HCT116 (cell line): ENCODE data around the gene ADM2. TPM values are rescaled to one million over a fixed set of nuclear protein-coding genes. Genes with fewer than 3 reads are reported as not detected.

Experiments
- ATAC-seq: fragments of 200-7000 bp; cut with Tn5 transposase; 2 replicates; pipeline ENCODE4 v1.9.1; 2020; ENCODE audit warnings: mild to moderate bottlenecking, moderate library complexity
- BruUV-seq: library from RNA; stranded (reverse); fragments of 400-500 nt; replicated peaks from 2 replicates; lab custom pipeline; 2021; lab: Mats Ljungman, UMichigan
- CTCF ChIA-PET: fragments of 300-600 bp; sonication (Branson Sonifier 250); formaldehyde crosslinking; loops from one replicate; lab custom pipeline; 2021; ENCODE audit warnings: antibody characterized with exemption; lab: Charles Lee
- POLR2A ChIA-PET: fragments of 300-600, 350-600 bp; sonication (Branson Sonifier 250); formaldehyde crosslinking; loops from one replicate; lab custom pipeline; 2021; ENCODE audit warnings: antibody characterized with exemption; lab: Charles Lee
- RAD21 ChIA-PET, 2 experiments: fragments of 300-600 bp; sonication (Branson Sonifier 250); formaldehyde crosslinking; loops; one replicate each; lab custom pipeline; 2023; ENCODE audit warnings: low total read pairs in 2 of 2; ENCODE audit not compliant: uncharacterized antibody in 2 of 2, unreplicated experiment in 2 of 2, low non-redundant PET in 1 of 2; lab: Charles Lee
- DNase-seq: peaks from one replicate; pipeline ENCODE4 v3.0.0-alpha.2; 2010; ENCODE audit warnings: low read depth, low spot score
- H2AFZ ChIP-seq: fragments of 200-600 bp; shearing (Covaris generic), sonication (generic); 2 replicates; pipeline ENCODE4 v1.6.1; 2017; ENCODE audit warnings: low read depth, mixed run types, mixed read lengths, antibody characterized with exemption, low read length; ENCODE audit not compliant: poor library complexity, severe bottlenecking
- H3K27ac ChIP-seq: 2 replicates; pipeline ENCODE4 v1.5.1; 2012; ENCODE audit warnings: low read depth, low read length
- H3K27me3 ChIP-seq: fragments of 200-600 bp; sonication (generic); 2 replicates; pipeline ENCODE4 v1.6.1; 2016; ENCODE audit warnings: mixed run types, low read length, mixed read lengths; ENCODE audit not compliant: insufficient read depth
- H3K36me3 ChIP-seq, 2 experiments: fragments of 200-500 bp in 1 of 2; fragments of 200-600 bp in 1 of 2; sonication (Bioruptor generic) in 1 of 2; sonication (generic) in 1 of 2; 2 replicates each; pipeline versions ENCODE4 v1.5.1 to v1.6.1; 2014 to 2016; ENCODE audit warnings: low read length in 2 of 2, inconsistent platforms in 1 of 2, mixed read lengths in 1 of 2, mixed run types in 1 of 2; ENCODE audit not compliant: insufficient read depth in 2 of 2, control insufficient read depth in 1 of 2
- H3K4me1 ChIP-seq, 2 experiments: fragments of 200-600 bp in 1 of 2; sonication (generic) in 1 of 2; 2 replicates each; pipeline versions ENCODE4 v1.5.1 to v1.6.1; 2012 to 2017; ENCODE audit warnings: low read length in 2 of 2, inconsistent platforms in 1 of 2, mild to moderate bottlenecking in 1 of 2, mixed read lengths in 1 of 2, mixed run types in 1 of 2, moderate library complexity in 1 of 2; ENCODE audit not compliant: insufficient read depth in 2 of 2, control insufficient read depth in 1 of 2
- H3K4me2 ChIP-seq: fragments of 200-600 bp; sonication (generic); 2 replicates; pipeline ENCODE4 v1.6.1; 2017; ENCODE audit warnings: mixed run types, low read length, mixed read lengths
- H3K4me3 ChIP-seq, 2 experiments: fragments of 200-600 bp in 1 of 2; sonication (generic) in 1 of 2; replicated peaks in 1 of 2; 2 replicates each; pipeline ENCODE4 v1.5.1; 2011 to 2016; ENCODE audit warnings: low read length in 2 of 2, control low read depth in 1 of 2, low read depth in 1 of 2, mild to moderate bottlenecking in 1 of 2, mixed read lengths in 1 of 2, mixed run types in 1 of 2
- H3K79me2 ChIP-seq: fragments of 200-600 bp; sonication (generic); 2 replicates; pipeline ENCODE4 v1.6.1; 2017; ENCODE audit warnings: mild to moderate bottlenecking, mixed run types, low read length, moderate library complexity, mixed read lengths; ENCODE audit not compliant: insufficient read depth
- H3K9ac ChIP-seq: fragments of 200-600 bp; sonication (generic); 2 replicates; pipeline ENCODE4 v1.6.1; 2016; ENCODE audit warnings: low read length, mixed read lengths
- H3K9me2 ChIP-seq: fragments of 200-600 bp; sonication (generic), shearing (Covaris generic); 2 replicates; pipeline ENCODE4 v1.6.1; 2017; ENCODE audit warnings: mixed run types, mild to moderate bottlenecking, moderate library complexity; ENCODE audit not compliant: insufficient read depth
- H3K9me3 ChIP-seq, 2 experiments: fragments of 200-500 bp in 1 of 2; fragments of 200-600 bp in 1 of 2; sonication (Bioruptor generic) in 1 of 2; sonication (generic) in 1 of 2; 2 replicates each; pipeline ENCODE4 v1.6.1; 2014 to 2017; ENCODE audit warnings: low read length in 2 of 2, mixed read lengths in 2 of 2, inconsistent platforms in 1 of 2, low read depth in 1 of 2, mild to moderate bottlenecking in 1 of 2, mixed run types in 1 of 2, moderate library complexity in 1 of 2; ENCODE audit not compliant: control insufficient read depth in 1 of 2, insufficient read depth in 1 of 2
- H4K20me1 ChIP-seq: fragments of 200-600 bp; sonication (generic), shearing (Covaris generic); 2 replicates; pipeline ENCODE4 v1.6.1; 2017; ENCODE audit warnings: mixed run types, mild to moderate bottlenecking, moderate library complexity; ENCODE audit not compliant: insufficient read depth
- CBX3 ChIP-seq: IDR thresholded peaks from 2 replicates; pipeline ENCODE4 v1.6.1; 2012; ENCODE audit warnings: low read depth
- CEBPB ChIP-seq: IDR thresholded peaks from 2 replicates; pipeline ENCODE4 v1.6.1; 2012; ENCODE audit warnings: low read depth
- EGR1 ChIP-seq: IDR thresholded peaks from 2 replicates; pipeline ENCODE4 v1.6.1; 2012; ENCODE audit warnings: low read depth
- EZH2 ChIP-seq: fragments of 200-600 bp; sonication (generic); IDR thresholded peaks from 2 replicates; pipeline ENCODE4 v1.6.1; 2017; ENCODE audit warnings: antibody characterized with exemption, mixed run types
- EZH2phosphoT487 ChIP-seq: fragments of 200-600 bp; IDR thresholded peaks from 2 replicates; pipeline ENCODE4 v1.6.1; 2018; ENCODE audit warnings: antibody characterized with exemption, borderline replicate concordance
- FOSL1 ChIP-seq: IDR thresholded peaks from 2 replicates; pipeline ENCODE4 v1.6.1; 2012; ENCODE audit warnings: low read depth
- JUND ChIP-seq: IDR thresholded peaks from 2 replicates; pipeline ENCODE4 v1.6.1; 2012
- POLR2A ChIP-seq: IDR thresholded peaks from 2 replicates; pipeline ENCODE4 v1.7.0; 2011; ENCODE audit warnings: borderline replicate concordance; ENCODE audit not compliant: insufficient read depth, insufficient read length; ENCODE audit errors: extremely low read depth
- POLR2AphosphoS5 ChIP-seq: IDR thresholded peaks from 2 replicates; pipeline ENCODE4 v1.6.1; 2011; ENCODE audit warnings: mild to moderate bottlenecking, low read depth, low read length, moderate library complexity
- RAD21 ChIP-seq: IDR thresholded peaks from 2 replicates; pipeline ENCODE4 v1.6.1; 2012; ENCODE audit warnings: low read depth, mild to moderate bottlenecking
- SIN3A ChIP-seq: IDR thresholded peaks from 2 replicates; pipeline ENCODE4 v1.6.1; 2012; ENCODE audit warnings: low read depth
- SRF ChIP-seq: IDR thresholded peaks from 2 replicates; pipeline ENCODE4 v1.6.1; 2012; ENCODE audit warnings: low read depth
- TCF7L2 ChIP-seq: IDR thresholded peaks from 2 replicates; pipeline ENCODE4 v1.7.0; 2011; ENCODE audit warnings: borderline replicate concordance, inconsistent platforms; ENCODE audit not compliant: insufficient read depth, insufficient read length; ENCODE audit errors: extremely low read depth
- YY1 ChIP-seq: IDR thresholded peaks from 2 replicates; pipeline ENCODE4 v1.6.1; 2011; ENCODE audit warnings: low read length, low read depth, moderate library complexity, mild to moderate bottlenecking; ENCODE audit not compliant: insufficient replicate concordance; ENCODE audit errors: extremely low read depth
- ZNF274 ChIP-seq: fragments of 200-500 bp; sonication (Bioruptor generic); IDR thresholded peaks from 2 replicates; pipeline ENCODE4 v1.6.1; 2014; ENCODE audit warnings: mild to moderate bottlenecking, low read depth, low read length, inconsistent platforms
- intact Hi-C: fragments of 100-400 bp; cut with micrococcal nuclease; formaldehyde crosslinking; loops from 2 replicates; pipeline ENCODE4 v1.10.0; 2022
- total RNA-seq: library from RNA; stranded (reverse); gene quantifications from one replicate; pipeline ENCODE4 v1.2.1, GENCODE V29; 2021; ENCODE audit not compliant: unreplicated experiment
- TF ChIP-seq, protein P1 (sequence below): IDR thresholded peaks from 2 replicates; pipeline ENCODE4 v1.6.1; 2012

ADM2 gene
- total RNA-seq, 1 experiment from 2014 or later: 12.8 TPM

GRCh38 chr22:50435291-50436014 lies 45.9 kb upstream of the ADM2 start (continued):
- TF ChIP-seq POLR2AphosphoS5 (no peak), TCF7L2 (no peak), RAD21 (no peak), EZH2 (no peak), POLR2A (no peak), EGR1 (no peak), SIN3A (no peak), ZNF274 (no peak), CEBPB (no peak), SRF (no peak)
- TF ChIP-seq, protein P1, sequence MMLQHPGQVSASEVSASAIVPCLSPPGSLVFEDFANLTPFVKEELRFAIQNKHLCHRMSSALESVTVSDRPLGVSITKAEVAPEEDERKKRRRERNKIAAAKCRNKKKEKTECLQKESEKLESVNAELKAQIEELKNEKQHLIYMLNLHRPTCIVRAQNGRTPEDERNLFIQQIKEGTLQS: no peak

GRCh38 chr22:50436015-50436830 lies 45.1 kb upstream of the ADM2 start:
- Histone ChIP-seq H2AFZ (no peak overlapping the region), H3K9me3 (no peaks in the 10 kb centered on the region), H3K9me2 (no peaks in the 10 kb centered on the region), H3K27ac (no peak overlapping the region)
- ChIA-PET RAD21 (no interaction called here), POLR2A (no interaction called here)
- ATAC-seq: no peak
- BruUV-seq: no TSS peak
- no peak for DNase-seq
- TF ChIP-seq RAD21 (no peak), SIN3A (no peak), CBX3 (no peak), POLR2AphosphoS5 (no peak), EZH2 (no peak), YY1 (no peak), FOSL1 (no peak), JUND (no peak), TCF7L2 (no peak), CEBPB (no peak), POLR2A (no peak), ZNF274 (no peak), EZH2phosphoT487 (no peak), SRF (no peak)
- TF ChIP-seq, protein P1: no peak
- TF ChIP-seq, all 23 proteins: peak for 0
- H3K27me3 ChIP-seq: no peaks in the 10 kb centered on the region
- no peaks in the 10 kb centered on the region for H3K79me2 ChIP-seq
- no peaks in the 10 kb centered on the region for H3K4me1 ChIP-seq
- intact Hi-C loops: no loop called here
- peaks cover 12 to 22% of the 10 kb centered on the region in 2 experiments; a peak in 3 of 4 replicates for H3K36me3 ChIP-seq
- CTCF ChIA-PET: no interaction called here
- no peaks in the 10 kb centered on the region for H4K20me1 ChIP-seq
- no peak overlapping the region for H3K4me3 ChIP-seq
- no peak overlapping the region for H3K9ac ChIP-seq
- no peak overlapping the region for H3K4me2 ChIP-seq
